Measurements from ENCODE around the gene TPO. TPM values are rescaled to one million over a fixed set of nuclear protein-coding genes. Genes with fewer than 3 reads are reported as not detected.
"Not testable (repeated sequence)": the region's sequence is repeated elsewhere in the genome, so short reads cannot be mapped to it uniquely, and the experiment has no call there.

The TPO gene
- total RNA-seq, 1 donor from 2014 or later, result not detected

GRCh38 chr2:1569879-1570450 lies 156.7 kb downstream of the TPO start:
- H3K9me3 Mint-ChIP-seq, result peaks cover 6% of the 10 kb centered on the region
- H3K27ac Mint-ChIP-seq, result no peak overlapping the region
- intact Hi-C loops (cut with micrococcal nuclease), result no loop called here
- no peaks in the 10 kb centered on the region for H3K36me3 Mint-ChIP-seq (ENCODE audit: low read depth)
- H3K4me3 Mint-ChIP-seq, result no peak overlapping the region
- DNase-seq, result no peak
- H3K4me1 Mint-ChIP-seq, result no peaks in the 10 kb centered on the region
- H3K27me3 Mint-ChIP-seq, result no peaks in the 10 kb centered on the region

GRCh38 chr2:1571477-1572417 lies 158.5 kb downstream of the TPO start:
- no peaks in the 10 kb centered on the region for H3K4me1 Mint-ChIP-seq
- H3K36me3 Mint-ChIP-seq (ENCODE audit: low read depth), result no peaks in the 10 kb centered on the region
- intact Hi-C loops (cut with micrococcal nuclease), result no loop called here
- H3K27me3 Mint-ChIP-seq, result no peaks in the 10 kb centered on the region
- H3K4me3 Mint-ChIP-seq, result no peak overlapping the region
- H3K27ac Mint-ChIP-seq, result no peak overlapping the region
- DNase-seq, result no peak
- peaks cover 6% of the 10 kb centered on the region for H3K9me3 Mint-ChIP-seq

DNA sequence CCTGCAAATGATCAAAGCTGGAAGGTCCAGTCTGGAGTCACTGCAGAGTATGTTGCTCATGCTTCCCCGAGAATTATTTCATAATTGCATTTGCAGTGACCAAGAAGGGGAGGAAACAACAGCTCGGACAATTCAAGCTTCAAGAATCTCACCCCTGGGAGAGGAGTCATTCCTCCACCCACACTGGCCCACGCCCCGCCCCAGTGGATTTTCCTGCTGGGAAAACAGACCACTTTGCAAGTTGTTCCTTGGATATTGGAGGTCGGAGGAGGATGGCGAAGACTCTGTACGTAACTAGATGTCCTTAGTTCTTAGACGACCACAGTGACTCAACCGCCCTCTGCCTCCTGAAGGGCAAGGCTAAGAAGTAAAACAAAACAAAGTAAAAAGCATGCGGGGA lies 159.4 kb downstream of the TPO start:
- no peaks in the 10 kb centered on the region for H3K4me1 Mint-ChIP-seq
- no peaks in the 10 kb centered on the region for H3K27me3 Mint-ChIP-seq
- no peaks in the 10 kb centered on the region for H3K9me3 Mint-ChIP-seq
- no peak overlapping the region for H3K4me3 Mint-ChIP-seq
- no peak for DNase-seq
- no peak overlapping the region for H3K27ac Mint-ChIP-seq
- intact Hi-C loops (cut with micrococcal nuclease), result no loop called here
- H3K36me3 Mint-ChIP-seq (ENCODE audit: low read depth), result no peaks in the 10 kb centered on the region

GRCh38 chr2:1577846-1578245 lies 164.6 kb downstream of the TPO start:
- Mint-ChIP-seq H3K36me3 (ENCODE audit: low read depth) (no peaks in the 10 kb centered on the region), H3K4me1 (no peaks in the 10 kb centered on the region), H3K4me3 (no peak overlapping the region), H3K9me3 (no peaks in the 10 kb centered on the region), H3K27me3 (no peaks in the 10 kb centered on the region), H3K27ac (no peak overlapping the region)
- intact Hi-C loops (cut with micrococcal nuclease), result no loop called here
- DNase-seq, result no peak

GRCh38 chr2:1581257-1581964 lies 168.1 kb downstream of the TPO start:
- H3K27me3 Mint-ChIP-seq; DNase-seq; H3K27ac Mint-ChIP-seq; H3K9me3 Mint-ChIP-seq; H3K36me3 Mint-ChIP-seq (ENCODE audit: low read depth); H3K4me3 Mint-ChIP-seq; H3K4me1 Mint-ChIP-seq; intact Hi-C loops (cut with micrococcal nuclease): not testable (repeated sequence)

DNA sequence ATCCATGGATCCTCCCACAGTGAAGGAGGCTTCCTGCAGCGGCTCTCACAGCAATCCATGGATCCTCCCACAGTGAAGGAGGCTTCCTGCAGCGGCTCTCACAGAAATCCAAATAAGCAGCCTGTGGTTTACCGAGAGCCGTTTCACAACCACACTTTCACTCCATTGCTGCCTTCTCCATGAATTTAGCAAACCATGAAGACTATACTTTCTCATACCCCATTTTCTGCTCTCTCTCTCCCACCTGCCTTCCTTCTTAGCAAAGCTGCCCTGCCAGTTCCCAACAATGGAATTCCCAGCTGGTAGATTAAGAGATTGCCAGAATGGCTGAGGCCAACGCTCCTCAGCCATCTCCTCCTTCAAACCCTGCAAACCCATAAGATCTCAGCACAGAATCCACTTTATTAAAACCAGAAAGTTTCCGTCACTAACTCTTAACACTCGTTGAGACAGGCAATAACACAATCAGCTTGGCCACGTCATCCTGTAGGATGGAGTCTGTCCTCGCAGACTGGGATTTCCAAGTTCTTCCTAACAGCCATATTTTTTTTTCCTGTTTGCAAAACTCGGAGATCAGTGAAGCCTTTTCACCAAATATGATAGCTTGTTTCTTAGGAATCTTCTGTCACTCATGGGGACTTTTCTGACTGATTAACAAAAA lies 168.8 kb downstream of the TPO start:
- Mint-ChIP-seq H3K27me3 (no peaks in the 10 kb centered on the region), H3K4me1 (no peaks in the 10 kb centered on the region), H3K4me3 (no peak overlapping the region), H3K27ac (no peak overlapping the region), H3K9me3 (no peaks in the 10 kb centered on the region), H3K36me3 (ENCODE audit: low read depth) (no peaks in the 10 kb centered on the region)
- no peak for DNase-seq
- intact Hi-C loops (cut with micrococcal nuclease), result no loop called here

- no peak overlapping the region for H3K4me3 Mint-ChIP-seq
- no peaks in the 10 kb centered on the region for H3K9me3 Mint-ChIP-seq
- no peak for DNase-seq
- H3K4me1 Mint-ChIP-seq, result no peaks in the 10 kb centered on the region
- H3K27ac Mint-ChIP-seq, result no peak overlapping the region
- intact Hi-C loops (cut with micrococcal nuclease), result no loop called here
- no peaks in the 10 kb centered on the region for H3K36me3 Mint-ChIP-seq (ENCODE audit: low read depth)
- no peaks in the 10 kb centered on the region for H3K27me3 Mint-ChIP-seq
Measured at GRCh38 chr2:1582891-1583341, 169.7 kb downstream of the TPO start.

GRCh38 chr2:1584051-1584531 lies 170.8 kb downstream of the TPO start:
- Mint-ChIP-seq H3K27ac (no peak overlapping the region), H3K4me1 (no peaks in the 10 kb centered on the region), H3K9me3 (no peaks in the 10 kb centered on the region), H3K27me3 (no peaks in the 10 kb centered on the region), H3K36me3 (ENCODE audit: low read depth) (no peaks in the 10 kb centered on the region), H3K4me3 (no peak overlapping the region)
- intact Hi-C loops (cut with micrococcal nuclease), result no loop called here
- DNase-seq, result no peak

GRCh38 chr2:1584691-1585485 lies 171.6 kb downstream of the TPO start:
- no peak overlapping the region for H3K27ac Mint-ChIP-seq
- DNase-seq, result no peak
- no peaks in the 10 kb centered on the region for H3K27me3 Mint-ChIP-seq
- intact Hi-C loops (cut with micrococcal nuclease), result no loop called here
- no peaks in the 10 kb centered on the region for H3K9me3 Mint-ChIP-seq
- no peaks in the 10 kb centered on the region for H3K36me3 Mint-ChIP-seq (ENCODE audit: low read depth)
- H3K4me1 Mint-ChIP-seq, result no peaks in the 10 kb centered on the region
- no peak overlapping the region for H3K4me3 Mint-ChIP-seq

- H3K27me3 Mint-ChIP-seq, result no peaks in the 10 kb centered on the region
- no peak overlapping the region for H3K4me3 Mint-ChIP-seq
- no peaks in the 10 kb centered on the region for H3K4me1 Mint-ChIP-seq
- H3K36me3 Mint-ChIP-seq (ENCODE audit: low read depth), result no peaks in the 10 kb centered on the region
- H3K9me3 Mint-ChIP-seq, result no peaks in the 10 kb centered on the region
- intact Hi-C loops (cut with micrococcal nuclease), result no loop called here
- no peak overlapping the region for H3K27ac Mint-ChIP-seq
- no peak for DNase-seq
Measured at GRCh38 chr2:1585635-1586034, 172.4 kb downstream of the TPO start.

GRCh38 chr2:1586251-1586922 lies 173.1 kb downstream of the TPO start:
- Mint-ChIP-seq H3K27me3 (no peaks in the 10 kb centered on the region), H3K27ac (no peak overlapping the region), H3K36me3 (ENCODE audit: low read depth) (no peaks in the 10 kb centered on the region), H3K4me3 (no peak overlapping the region), H3K9me3 (no peaks in the 10 kb centered on the region), H3K4me1 (no peaks in the 10 kb centered on the region)
- intact Hi-C loops (cut with micrococcal nuclease), result no loop called here
- DNase-seq, result no peak

DNA sequence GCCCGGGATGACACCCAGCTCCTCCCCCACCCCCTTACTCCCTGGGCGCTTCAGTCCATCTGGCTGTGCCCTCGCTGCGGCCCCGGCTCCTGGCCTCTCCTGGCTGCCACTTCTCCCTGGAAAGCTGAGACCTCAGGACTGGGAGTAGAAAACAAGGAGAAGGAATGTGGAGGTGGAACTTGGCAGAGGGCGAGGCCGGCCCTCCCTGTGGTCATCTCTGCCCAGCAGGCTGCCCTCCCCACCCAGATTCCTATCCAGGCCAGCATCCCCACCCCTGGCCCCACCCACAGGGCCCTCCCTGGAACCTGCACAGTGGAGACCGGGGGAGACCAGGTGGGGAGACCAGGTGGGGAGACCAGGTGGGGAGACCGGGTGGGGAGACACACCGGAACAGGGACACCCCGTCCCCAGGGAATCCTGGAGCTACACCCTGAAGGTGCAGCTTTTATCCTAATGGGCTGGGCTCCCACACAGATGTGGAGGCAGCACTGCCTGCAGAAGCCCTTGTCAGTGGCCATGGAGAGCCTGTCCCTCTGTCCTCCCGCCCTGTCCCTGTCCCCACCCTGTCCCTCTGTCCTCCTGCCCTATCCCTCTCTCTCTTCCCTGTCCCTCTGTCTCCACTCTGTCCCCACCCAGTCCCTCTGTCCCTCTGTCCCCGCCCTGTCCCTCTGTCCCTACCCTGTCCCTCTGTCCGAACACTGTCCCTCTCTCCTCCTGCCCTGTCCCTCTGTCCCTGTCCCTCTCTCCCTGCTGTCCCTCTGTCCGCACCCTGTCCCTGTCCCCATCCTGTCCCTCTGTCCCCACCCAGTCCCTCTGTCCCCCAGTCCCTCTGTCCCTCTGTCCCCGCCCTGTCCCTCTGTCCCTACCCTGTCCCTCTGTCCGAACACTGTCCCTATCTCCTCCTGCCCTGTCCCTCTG lies 173.9 kb downstream of the TPO start:
- Mint-ChIP-seq H3K36me3 (ENCODE audit: low read depth) (no peaks in the 10 kb centered on the region), H3K4me1 (no peaks in the 10 kb centered on the region), H3K4me3 (no peak overlapping the region), H3K27me3 (no peaks in the 10 kb centered on the region), H3K9me3 (no peaks in the 10 kb centered on the region), H3K27ac (no peak overlapping the region)
- intact Hi-C loops (cut with micrococcal nuclease), result no loop called here
- DNase-seq, result no peak
